SK-N-SH (cell line): Measurements from ENCODE around the gene USP9Y. TPM values are rescaled to one million over a fixed set of nuclear protein-coding genes. Genes with fewer than 3 reads are reported as not detected.

Experiments
- CTCF ChIA-PET: fragments of 300-600, 350-600 bp; formaldehyde crosslinking; extraction: SDS; loops from one replicate; lab custom pipeline; 2021; lab: Yijun Ruan, JAX
- POLR2A ChIA-PET: fragments of 350-600 bp; sonication (Branson Sonifier 250); formaldehyde crosslinking; extraction: SDS; loops from one replicate; lab custom pipeline; 2020; ENCODE audit warnings: antibody characterized with exemption, inconsistent platforms; lab: Yijun Ruan, JAX
- DNase-seq: peaks from one replicate; pipeline ENCODE4 v3.0.0; 2012
- H2AFZ ChIP-seq: fragments of 200-600 bp; sonication (generic); 2 replicates; pipeline ENCODE4 v1.8.1; 2016; ENCODE audit warnings: antibody characterized with exemption, mild to moderate bottlenecking, low read depth
- H3F3A ChIP-seq: fragments of 200-600 bp; sonication (generic); replicated peaks from 2 replicates; pipeline ENCODE3; 2016; ENCODE audit warnings: antibody characterized with exemption, mild to moderate bottlenecking; ENCODE audit not compliant: insufficient read depth
- H3K27ac ChIP-seq, 2 experiments: fragments of 200-500 bp in 1 of 2; fragments of 200-600 bp in 1 of 2; sonication (Bioruptor generic) in 1 of 2; sonication (generic), shearing (Covaris generic) in 1 of 2; 2 replicates each; pipeline versions ENCODE4 v1.5.1 to v1.6.1; 2014 to 2016; ENCODE audit warnings: low read depth in 2 of 2, inconsistent platforms in 1 of 2, low read length in 1 of 2, mild to moderate bottlenecking in 1 of 2, mixed read lengths in 1 of 2
- H3K27me3 ChIP-seq: fragments of 200-600 bp; sonication (generic), shearing (Covaris generic); 2 replicates; pipeline ENCODE4 v1.6.1; 2016; ENCODE audit warnings: mixed run types; ENCODE audit not compliant: insufficient read depth
- H3K36me3 ChIP-seq, 2 experiments: fragments of 200-500 bp in 1 of 2; fragments of 200-600 bp in 1 of 2; sonication (Bioruptor generic) in 1 of 2; sonication (generic) in 1 of 2; replicated peaks in 1 of 2; 2 replicates each; pipeline versions ENCODE3 to v1.5.1; 2014 to 2016; ENCODE audit warnings: low read length in 1 of 2, mild to moderate bottlenecking in 1 of 2; ENCODE audit not compliant: insufficient read depth in 2 of 2, control insufficient read depth in 1 of 2
- H3K4me1 ChIP-seq, 2 experiments: fragments of 200-500 bp in 1 of 2; fragments of 200-600 bp in 1 of 2; sonication (Bioruptor generic) in 1 of 2; sonication (generic), shearing (Covaris generic) in 1 of 2; 2 replicates each; pipeline versions ENCODE4 v1.5.1 to v1.6.1; 2014 to 2016; ENCODE audit warnings: low read depth in 1 of 2, low read length in 1 of 2, mixed run types in 1 of 2; ENCODE audit not compliant: insufficient read depth in 2 of 2, control insufficient read depth in 1 of 2
- H3K4me2 ChIP-seq: fragments of 200-600 bp; sonication (generic), shearing (Covaris generic); 2 replicates; pipeline ENCODE4 v1.6.1; 2017; ENCODE audit warnings: mixed run types
- H3K4me3 ChIP-seq, 2 experiments: fragments of 200-500 bp in 1 of 2; fragments of 200-600 bp in 1 of 2; sonication (Bioruptor generic) in 1 of 2; sonication (generic), shearing (Covaris generic) in 1 of 2; 2 replicates each; pipeline versions ENCODE4 v1.5.1 to v1.8.1; 2014 to 2016; ENCODE audit warnings: low read depth in 2 of 2, inconsistent platforms in 1 of 2, low read length in 1 of 2, mild to moderate bottlenecking in 1 of 2, mixed read lengths in 1 of 2, moderate library complexity in 1 of 2
- H3K79me2 ChIP-seq: fragments of 200-600 bp; sonication (generic); 2 replicates; pipeline ENCODE4 v1.8.1; 2017; ENCODE audit warnings: mild to moderate bottlenecking; ENCODE audit not compliant: insufficient read depth
- H3K9ac ChIP-seq: fragments of 200-600 bp; sonication (generic); 2 replicates; pipeline ENCODE4 v1.6.1; 2017; ENCODE audit warnings: mixed run types
- H3K9me2 ChIP-seq: fragments of 200-600 bp; sonication (generic); 2 replicates; pipeline ENCODE4 v1.6.1; 2017; ENCODE audit warnings: mixed run types
- H3K9me3 ChIP-seq: fragments of 200-600 bp; sonication (generic); 2 replicates; pipeline ENCODE4 v1.6.1; 2017; ENCODE audit warnings: mixed run types, mild to moderate bottlenecking, moderate library complexity
- H4K20me1 ChIP-seq: fragments of 200-600 bp; sonication (generic); 2 replicates; pipeline ENCODE4 v1.6.1; 2017; ENCODE audit warnings: mild to moderate bottlenecking, mixed run types; ENCODE audit not compliant: insufficient read depth
- CTCF ChIP-seq: fragments of 200-600 bp; sonication (generic); IDR thresholded peaks from 2 replicates; pipeline ENCODE4 v1.6.1; 2017; ENCODE audit warnings: antibody characterized with exemption, mild to moderate bottlenecking, moderate library complexity
- EP300 ChIP-seq, 2 experiments: IDR thresholded peaks; 2 replicates each; pipeline versions ENCODE4 v1.4.0 to v1.6.1; 2012; ENCODE audit warnings: borderline replicate concordance in 1 of 2, low read depth in 1 of 2, low read length in 1 of 2
- FOSL2 ChIP-seq: IDR thresholded peaks from 2 replicates; pipeline ENCODE4 v1.4.0; 2012; ENCODE audit warnings: low read depth, mild to moderate bottlenecking, moderate library complexity, borderline replicate concordance
- FOXJ3 ChIP-seq: sonication (generic); formaldehyde crosslinking; IDR thresholded peaks from 2 replicates; pipeline ENCODE4 v1.5.1; 2020; ENCODE audit warnings: mild to moderate bottlenecking, missing genetic modification reagents
- MXI1 ChIP-seq: IDR thresholded peaks from 2 replicates; pipeline ENCODE4 v1.6.1; 2012; ENCODE audit warnings: mild to moderate bottlenecking, low read depth, low read length, improper control_type of control experiment
- NRF1 ChIP-seq: IDR thresholded peaks from 2 replicates; pipeline ENCODE4 v1.6.1; 2012; ENCODE audit warnings: low read depth, mild to moderate bottlenecking, low read length
- RCOR1 ChIP-seq: fragments of 150-350 bp; IDR thresholded peaks from 2 replicates; pipeline ENCODE4 v1.6.1; 2017; ENCODE audit warnings: antibody characterized with exemption, low read length
- REST ChIP-seq: IDR thresholded peaks from 2 replicates; pipeline ENCODE4 v1.6.1; 2012; ENCODE audit warnings: mild to moderate bottlenecking, low read depth, low read length, moderate library complexity
- RFX5 ChIP-seq: IDR thresholded peaks from 2 replicates; pipeline ENCODE4 v1.6.1; 2012; ENCODE audit warnings: mild to moderate bottlenecking, improper control_type of control experiment, low read length
- SIN3A ChIP-seq: IDR thresholded peaks from 2 replicates; pipeline ENCODE4 v1.6.1; 2012; ENCODE audit warnings: low read depth, mild to moderate bottlenecking, low read length, moderate library complexity, borderline replicate concordance
- SMC3 ChIP-seq: IDR thresholded peaks from 2 replicates; pipeline ENCODE4 v1.6.1; 2012; ENCODE audit warnings: low read depth, low read length, improper control_type of control experiment
- TAF1 ChIP-seq: IDR thresholded peaks from 2 replicates; pipeline ENCODE4 v1.6.1; 2012; ENCODE audit warnings: low read depth, mild to moderate bottlenecking, low read length, moderate library complexity, borderline replicate concordance
- TCF12 ChIP-seq: IDR thresholded peaks from 2 replicates; pipeline ENCODE4 v1.4.0; 2012
- TEAD4 ChIP-seq: IDR thresholded peaks from 2 replicates; pipeline ENCODE4 v1.4.0; 2012; ENCODE audit warnings: mild to moderate bottlenecking, borderline replicate concordance; ENCODE audit not compliant: insufficient read depth
- USF2 ChIP-seq: fragments of 150-350 bp; IDR thresholded peaks from 2 replicates; pipeline ENCODE4 v1.6.1; 2017; ENCODE audit warnings: antibody characterized with exemption, low read length, low read depth, borderline replicate concordance
- ZBTB33 ChIP-seq: IDR thresholded peaks from 2 replicates; pipeline ENCODE4 v1.4.0; 2012; ENCODE audit warnings: low read depth, borderline replicate concordance
- WGBS: methylation state at CpG from one replicate; pipeline ENCODE4 v1.1.6; 2017; ENCODE audit warnings: low lambda C conversion rate; 5-methylcytosine and 5-hydroxymethylcytosine counted together
- polyA plus RNA-seq, 3 experiments: library from polyadenylated mRNA; depleted of rRNA; stranded (reverse); fragments of >200 nt; gene quantifications; 2 replicates each; pipeline ENCODE4 v1.2.3, GENCODE V29; 2012

USP9Y gene
- polyA plus RNA-seq, 1 of the 3 experiments (the other 2 are of a cell fraction) = not detected

GRCh38 chrY:12661745-12662681 is 39.0 kb upstream of the USP9Y start:
- ChIA-PET POLR2A (no interaction called here), CTCF (no interaction called here)
- H3K4me1 ChIP-seq = no peaks in the 10 kb centered on the region
- WGBS = no CpG with 5 or more reads among the region's 41 CpGs
- H3K9ac ChIP-seq = no peak overlapping the region
- no peaks in the 10 kb centered on the region for H3K36me3 ChIP-seq
- H4K20me1 ChIP-seq = no peaks in the 10 kb centered on the region
- TF ChIP-seq RFX5 (no peak), SIN3A (no peak), ZBTB33 (no peak), REST (no peak), RCOR1 (no peak), CTCF (no peak), EP300 (IDR thresholded peaks at IDR 0.05; ENCODE audit: borderline replicate concordance in 1 of 2, low read depth in 1 of 2, low read length in 1 of 2) (no peak), NRF1 (no peak), USF2 (no peak), FOSL2 (no peak), TEAD4 (no peak), TCF12 (no peak), FOXJ3 (CRISPR knock-in tag) (no peak), SMC3 (no peak), TAF1 (no peak), MXI1 (no peak)
- H3K79me2 ChIP-seq = no peaks in the 10 kb centered on the region
- no peak overlapping the region for H2AFZ ChIP-seq
- no peaks in the 10 kb centered on the region for H3K9me2 ChIP-seq
- no peaks in the 10 kb centered on the region for H3K9me3 ChIP-seq
- H3K27ac ChIP-seq = no peak overlapping the region
- no peaks in the 10 kb centered on the region for H3K27me3 ChIP-seq
- H3F3A ChIP-seq = no peaks in the 10 kb centered on the region
- H3K4me2 ChIP-seq = no peak overlapping the region
- no peak for DNase-seq
- no peak overlapping the region for H3K4me3 ChIP-seq
